COLO829 (cell line): ENCODE results near the gene ABCC2.
"Not testable (repeated sequence)": the region's sequence is repeated elsewhere in the genome, so short reads cannot be mapped to it uniquely, and the experiment has no call there.

ENCODE experiments used
- DNase-seq: peaks from one replicate; pipeline ENCODE4 v3.0.0; 2012; ENCODE audit warnings: low spot score

Gene ABCC2

GRCh38 chr10:99809481-99809880 lies 27.0 kb downstream of the ABCC2 start:
- no peak for DNase-seq

DNA sequence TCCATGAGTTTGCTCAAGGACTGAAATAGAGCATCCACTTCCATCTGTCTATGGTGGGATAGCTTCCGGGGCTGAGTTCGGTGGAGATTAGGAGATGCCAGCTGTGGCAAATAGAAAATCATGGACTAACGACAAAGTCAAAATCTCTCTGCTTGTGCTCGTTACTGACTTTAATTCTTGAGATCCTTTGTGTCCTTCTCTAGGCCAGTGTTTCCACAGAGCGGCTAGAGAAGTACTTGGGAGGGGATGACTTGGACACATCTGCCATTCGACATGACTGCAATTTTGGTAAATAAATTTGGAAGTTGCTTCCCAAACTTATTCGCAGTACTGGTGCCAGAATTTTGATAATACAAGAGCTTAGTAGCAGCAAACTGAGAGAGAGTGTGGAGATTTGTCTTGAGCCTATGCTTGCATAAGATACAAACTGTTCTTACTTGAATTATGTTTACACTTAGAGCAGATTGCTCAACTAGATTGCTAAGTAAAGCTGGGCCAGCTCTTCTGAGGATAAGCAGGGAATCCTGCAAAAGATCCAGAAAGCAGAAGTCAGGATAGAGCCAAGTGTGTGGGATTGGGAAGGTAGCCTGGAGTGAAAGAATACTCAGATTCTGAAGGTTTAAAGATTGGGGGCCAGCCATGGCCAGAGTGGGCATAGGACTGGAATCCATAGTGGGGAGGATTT lies 27.6 kb downstream of the ABCC2 start:
- no peak for DNase-seq

GRCh38 chr10:99812177-99812576 lies 29.7 kb downstream of the ABCC2 start:
- no peak for DNase-seq

DNA sequence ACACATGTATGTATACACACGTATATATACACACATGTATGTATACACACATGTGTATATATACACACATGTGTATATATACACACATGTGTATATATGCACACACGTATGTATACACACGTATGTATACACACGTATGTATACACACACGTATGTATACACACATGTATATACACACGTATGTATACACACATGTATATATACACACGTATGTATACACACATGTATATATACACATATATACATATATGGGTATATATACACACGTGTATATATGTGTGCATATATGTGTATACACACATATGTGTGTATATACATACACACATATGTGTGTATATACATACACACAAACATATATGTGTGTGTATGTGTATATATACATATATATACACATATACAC lies 31.7 kb downstream of the ABCC2 start:
- no peak for DNase-seq

GRCh38 chr10:99815621-99816020 lies 33.2 kb downstream of the ABCC2 start:
- no peak for DNase-seq

GRCh38 chr10:99827936-99828335 lies 45.5 kb downstream of the ABCC2 start:
- no peak for DNase-seq

- no peak for DNase-seq
These were observed 46.0 kb downstream of the ABCC2 start for GRCh38 chr10:99828464-99828863.

- no peak for DNase-seq
These were observed 50.0 kb downstream of the ABCC2 start for GRCh38 chr10:99832439-99832838.

GRCh38 chr10:99834410-99834809 lies 52.0 kb downstream of the ABCC2 start:
- no peak for DNase-seq

DNA sequence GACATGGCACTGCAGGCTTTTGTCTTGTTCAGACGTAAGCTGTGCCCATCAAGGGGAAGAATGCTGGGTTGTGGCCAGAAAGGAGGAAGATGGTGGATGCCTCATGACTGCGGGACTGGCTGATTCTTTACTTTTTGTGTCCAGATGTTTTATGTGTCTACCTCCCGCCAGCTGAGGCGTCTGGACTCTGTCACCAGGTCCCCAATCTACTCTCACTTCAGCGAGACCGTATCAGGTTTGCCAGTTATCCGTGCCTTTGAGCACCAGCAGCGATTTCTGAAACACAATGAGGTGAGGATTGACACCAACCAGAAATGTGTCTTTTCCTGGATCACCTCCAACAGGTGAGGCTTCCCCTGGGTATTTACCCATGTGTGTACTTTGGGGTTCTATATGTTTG lies 53.5 kb downstream of the ABCC2 start:
- DNase-seq, result no peak

DNA sequence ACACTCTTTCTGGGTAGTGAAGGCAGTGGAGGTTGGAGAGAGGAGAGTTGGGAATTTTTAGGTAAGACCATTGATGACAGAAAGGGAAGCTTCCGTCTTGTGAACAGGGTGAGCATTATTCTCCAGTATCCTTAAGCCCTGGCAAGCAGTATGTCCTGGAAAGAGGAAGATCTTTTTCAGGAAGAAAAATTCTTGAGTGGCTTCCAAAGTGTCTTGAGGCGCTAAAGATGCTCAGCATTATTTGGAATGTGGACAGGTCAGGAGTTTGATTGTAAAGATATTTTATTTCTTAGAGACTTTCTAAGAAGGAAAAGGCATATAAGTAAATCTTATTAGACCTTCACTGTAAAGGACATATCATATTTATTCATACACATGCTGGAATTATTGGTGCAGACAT lies 54.3 kb downstream of the ABCC2 start:
- DNase-seq, result no peak

DNA sequence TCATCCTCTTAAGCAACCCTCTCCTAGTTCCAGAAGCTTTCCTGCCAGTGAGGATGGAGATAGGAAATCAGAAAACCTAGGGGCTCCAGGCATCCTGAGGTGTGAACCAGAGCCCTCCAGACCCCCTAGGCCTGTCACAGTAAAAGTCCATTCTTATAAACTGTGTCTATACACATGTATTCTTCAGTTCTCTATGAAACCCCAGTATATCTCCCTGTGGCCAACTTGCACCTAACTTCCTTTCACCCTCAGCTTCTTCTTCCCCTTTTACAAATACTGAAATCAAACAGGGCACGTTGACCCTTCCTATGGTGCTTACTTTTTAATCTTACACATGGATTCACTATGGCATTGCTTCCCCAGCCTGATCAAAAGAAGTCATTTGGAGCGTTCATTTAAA lies 58.4 kb downstream of the ABCC2 start:
- not testable (repeated sequence) for DNase-seq

- no peak for DNase-seq
These were observed 59.3 kb downstream of the ABCC2 start for GRCh38 chr10:99841746-99842145.

DNA sequence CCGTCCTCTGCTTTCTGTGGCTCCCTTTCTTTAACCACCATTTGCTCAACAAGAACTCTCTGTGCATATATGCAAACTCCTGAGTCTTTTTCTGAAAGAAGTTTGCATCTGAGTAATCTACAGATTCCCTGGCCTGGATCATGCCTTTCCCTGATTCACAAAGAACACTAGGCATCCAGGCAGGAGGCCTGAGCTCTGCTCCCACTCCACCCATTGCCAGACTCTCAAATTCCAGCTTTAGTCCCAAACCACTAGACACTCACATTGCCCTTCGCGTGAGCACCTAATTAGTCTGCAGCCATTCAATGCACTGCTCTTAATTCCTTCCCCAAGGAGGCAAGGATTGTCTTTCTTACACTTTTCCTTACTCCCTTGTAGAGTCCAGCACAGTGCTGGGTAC lies 60.9 kb downstream of the ABCC2 start:
- no peak for DNase-seq

- DNase-seq, result no peak
These were observed 62.1 kb downstream of the ABCC2 start for GRCh38 chr10:99844433-99844955.

- DNase-seq, result peak; percentile 46
These were observed 63.5 kb downstream of the ABCC2 start for GRCh38 chr10:99845837-99846382.

DNA sequence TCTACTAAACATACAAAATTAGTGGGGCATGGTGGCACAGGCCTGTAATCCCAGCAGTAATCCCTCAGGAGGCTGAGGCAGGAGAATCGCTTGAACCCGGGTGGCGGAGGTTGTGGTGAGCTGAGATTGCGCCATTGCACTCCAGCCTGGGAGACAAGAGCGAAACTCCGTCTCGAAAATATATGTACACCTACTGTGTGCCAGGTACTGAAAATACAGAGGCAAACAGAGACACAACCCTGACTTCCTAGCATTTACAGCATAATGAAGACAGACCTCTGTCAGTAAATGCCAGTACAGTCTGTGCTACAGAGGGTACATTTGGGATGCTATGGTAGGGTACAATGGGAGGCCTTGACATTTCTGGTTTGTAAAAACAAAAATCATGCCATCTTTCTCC lies 66.6 kb downstream of the ABCC2 start:
- no peak for DNase-seq

- DNase-seq, result no peak
These were observed 67.1 kb downstream of the ABCC2 start for GRCh38 chr10:99849536-99849935.

DNA sequence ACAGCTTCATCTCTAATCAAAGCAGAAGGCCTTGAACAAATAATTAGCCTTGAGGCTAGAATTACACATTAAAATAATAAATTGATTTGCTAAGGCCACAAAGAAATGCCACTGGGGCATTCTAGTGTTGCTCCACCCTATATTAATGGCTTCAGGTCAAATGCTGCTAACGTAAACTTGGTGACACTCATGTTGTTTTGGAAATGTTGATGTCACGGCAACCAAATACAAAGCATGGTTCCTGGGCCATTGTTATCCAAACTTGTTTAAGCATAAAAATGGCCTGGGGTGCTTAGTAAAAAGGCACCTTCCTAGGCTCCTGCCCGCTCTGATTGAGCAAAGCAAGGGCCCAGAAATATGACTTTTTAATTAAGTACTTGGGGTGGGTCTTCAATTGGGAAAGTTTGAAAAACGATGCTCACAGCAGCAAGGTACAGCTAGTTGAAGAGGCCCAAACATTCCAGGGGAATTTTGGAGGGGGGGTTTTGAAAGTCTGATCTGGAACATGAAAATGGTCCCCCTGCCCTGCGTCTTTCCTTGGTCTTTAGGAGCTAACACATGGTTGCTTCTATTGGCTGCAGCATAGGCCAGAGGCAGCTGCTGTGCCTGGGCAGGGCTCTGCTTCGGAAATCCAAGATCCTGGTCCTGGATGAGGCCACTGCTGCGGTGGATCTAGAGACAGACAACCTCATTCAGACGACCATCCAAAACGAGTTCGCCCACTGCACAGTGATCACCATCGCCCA lies 67.8 kb downstream of the ABCC2 start:
- no peak for DNase-seq

- no peak for DNase-seq
These were observed 68.4 kb downstream of the ABCC2 start for GRCh38 chr10:99850767-99851340.

DNA sequence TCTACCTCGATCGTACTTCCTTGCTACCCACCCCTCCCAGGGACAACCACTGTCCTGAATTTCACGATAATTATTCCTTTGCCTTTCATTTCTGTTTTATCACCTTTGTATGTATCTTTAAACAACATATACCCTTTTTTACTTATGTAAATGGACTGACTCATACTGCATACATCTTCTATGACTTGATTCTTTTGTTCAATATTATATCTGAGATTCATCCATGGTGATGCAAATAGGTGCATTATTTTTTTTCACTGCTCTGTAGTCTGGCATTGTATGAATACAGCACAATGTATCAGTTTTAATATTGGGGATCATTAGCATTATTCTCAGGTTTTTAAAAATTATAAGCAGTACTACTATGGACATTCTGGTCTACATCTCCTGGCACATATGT lies 69.4 kb downstream of the ABCC2 start:
- DNase-seq, result no peak

DNA sequence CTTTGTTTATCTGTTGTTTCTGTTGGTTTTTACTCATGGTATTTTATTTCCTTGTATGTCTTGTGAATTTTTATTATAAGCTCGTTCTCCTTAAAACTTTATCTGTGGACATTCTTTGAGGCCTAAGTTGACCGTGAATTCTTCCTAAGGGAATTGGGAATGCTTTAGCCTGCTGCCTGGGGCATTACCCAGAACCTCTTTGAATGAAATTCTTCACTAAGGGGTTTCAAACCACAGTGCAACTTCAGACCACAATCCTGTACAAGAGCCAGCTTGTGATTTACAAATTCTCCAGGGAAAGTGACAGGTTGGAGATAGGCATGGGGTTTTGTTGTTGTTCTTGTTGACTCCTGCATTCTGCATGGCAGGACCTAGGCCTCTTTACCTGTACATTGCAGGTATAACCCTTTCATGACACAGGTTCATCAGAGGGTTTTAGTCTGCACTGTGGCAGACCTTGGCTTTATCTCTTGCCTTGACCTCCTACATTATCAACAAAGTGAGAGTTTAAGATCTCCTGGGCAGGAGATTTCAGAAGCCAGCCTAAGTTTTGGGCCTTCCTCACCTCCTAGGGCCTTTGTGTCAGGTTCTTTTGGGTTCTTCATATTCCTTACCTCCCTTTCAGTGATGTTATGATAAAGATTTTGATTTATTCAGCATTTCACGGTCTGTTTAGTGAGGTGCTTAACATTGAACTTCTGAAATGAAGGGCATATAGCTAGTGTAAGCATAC lies 70.2 kb downstream of the ABCC2 start:
- no peak for DNase-seq
